B cell (primary cell): Measurements from ENCODE around the gene FBXO42. TPM values are rescaled to one million over a fixed set of nuclear protein-coding genes. Genes with fewer than 3 reads are reported as not detected.
A peak's percentile ranks its signal among the peaks of the same experiment; 100 is the strongest.

Experiments
- ATAC-seq: fragments of 200-7000 bp; cut with Tn5 transposase; one replicate; pipeline ENCODE4 v1.10.0; 2021; ENCODE audit warnings: low read depth, mild to moderate bottlenecking, moderate number of reproducible peaks, moderate library complexity
- CTCF ChIA-PET: fragments of 350-600 bp; sonication (Branson Sonifier 250); formaldehyde crosslinking; loops from one replicate; lab custom pipeline; 2021; ENCODE audit warnings: antibody characterized with exemption, inconsistent platforms; lab: Charles Lee
- POLR2A ChIA-PET: fragments of 350-600 bp; sonication (Branson Sonifier 250); formaldehyde crosslinking; loops from one replicate; lab custom pipeline; 2021; ENCODE audit warnings: antibody characterized with exemption; lab: Charles Lee
- DNase-seq: peaks from one replicate; pipeline ENCODE4 v3.0.0; 2013
- H2AFZ ChIP-seq: 2 replicates; pipeline ENCODE4 v1.6.1; 2012; ENCODE audit warnings: mild to moderate bottlenecking, low read depth, low read length; ENCODE audit not compliant: insufficient read depth, poor library complexity, severe bottlenecking
- H3K27ac ChIP-seq, 2 donors: 1 replicate in 1 of 2; 2 replicates in 1 of 2; pipeline ENCODE4 v1.5.1; 2012 to 2013; ENCODE audit warnings: low read length in 2 of 2, mild to moderate bottlenecking in 2 of 2, moderate library complexity in 1 of 2
- H3K27me3 ChIP-seq, 4 experiments: fragments of 200-600 bp in 1 of 4; sonication (generic) in 1 of 4; replicated peaks in 1 of 4; 1 replicate in 2 of 4; 2 replicates in 2 of 4; pipeline versions ENCODE4 v1.6.1 to v1.7.0; 2013 to 2016; ENCODE audit warnings: low read length in 3 of 4, mild to moderate bottlenecking in 2 of 4, mixed read lengths in 1 of 4, moderate library complexity in 1 of 4; ENCODE audit not compliant: insufficient read depth in 4 of 4, control insufficient read depth in 3 of 4; ENCODE audit errors: control extremely low read depth in 1 of 4
- H3K36me3 ChIP-seq, 2 experiments: replicated peaks in 1 of 2; 1 replicate in 1 of 2; 2 replicates in 1 of 2; pipeline versions ENCODE4 v1.6.1 to v1.7.1; 2013; ENCODE audit warnings: low read length in 1 of 2; ENCODE audit not compliant: insufficient read depth in 2 of 2, control insufficient read depth in 1 of 2; ENCODE audit errors: control extremely low read depth in 1 of 2, extremely low read depth in 1 of 2
- H3K4me1 ChIP-seq, 2 donors: fragments of 200-600 bp in 1 of 2; sonication (generic) in 1 of 2; 1 replicate in 1 of 2; 2 replicates in 1 of 2; pipeline versions ENCODE4 v1.5.1 to v1.6.1; 2013 to 2017; ENCODE audit warnings: low read length in 2 of 2; ENCODE audit not compliant: control insufficient read depth in 2 of 2, insufficient read depth in 2 of 2
- H3K4me2 ChIP-seq: replicated peaks from 2 replicates; pipeline ENCODE3; 2012; ENCODE audit warnings: mild to moderate bottlenecking, low read depth, low read length; ENCODE audit not compliant: poor library complexity, severe bottlenecking
- H3K4me3 ChIP-seq, 5 experiments: fragments of 200-600 bp in 1 of 5; sonication (generic) in 1 of 5; 1 replicate in 3 of 5; 2 replicates in 2 of 5; pipeline versions ENCODE4 v1.5.1 to v1.7.0; 2011 to 2016; ENCODE audit warnings: low read length in 4 of 5, mild to moderate bottlenecking in 4 of 5, low read depth in 2 of 5, control low read depth in 1 of 5, moderate library complexity in 1 of 5; ENCODE audit not compliant: insufficient read depth in 1 of 5; ENCODE audit errors: control extremely low read depth in 1 of 5, extremely low read depth in 1 of 5
- H3K79me2 ChIP-seq: fragments of 200-600 bp; sonication (generic); one replicate; pipeline ENCODE4 v1.6.0; 2016; ENCODE audit warnings: low read length; ENCODE audit not compliant: control insufficient read depth, insufficient read depth
- H3K9ac ChIP-seq: fragments of 200-600 bp; sonication (generic); 2 replicates; pipeline ENCODE4 v1.6.1; 2017; ENCODE audit warnings: mild to moderate bottlenecking, low read length, moderate library complexity
- H3K9me3 ChIP-seq, 3 donors: one replicate each; pipeline versions ENCODE4 v1.6.1 to v1.7.1; 2013; ENCODE audit warnings: low read length in 2 of 3; ENCODE audit not compliant: control insufficient read depth in 2 of 3, insufficient read depth in 1 of 3; ENCODE audit errors: control extremely low read depth in 1 of 3
- H4K20me1 ChIP-seq: 2 replicates; pipeline ENCODE4 v1.6.0; 2012; ENCODE audit warnings: mild to moderate bottlenecking, low read length; ENCODE audit not compliant: insufficient read depth, control insufficient read depth, poor library complexity, severe bottlenecking
- H3K27ac Mint-ChIP-seq: one replicate; pipeline ENCODE4 v1.8.0; 2021; ENCODE audit warnings: mixed read lengths
- H3K27me3 Mint-ChIP-seq: one replicate; pipeline ENCODE4 v1.8.0; 2021; ENCODE audit warnings: mixed read lengths
- H3K4me1 Mint-ChIP-seq: one replicate; pipeline ENCODE4 v1.8.0; 2021; ENCODE audit warnings: mixed read lengths
- H3K4me3 Mint-ChIP-seq: one replicate; pipeline ENCODE4 v1.8.0; 2021; ENCODE audit warnings: mixed read lengths
- H3K9me3 Mint-ChIP-seq: one replicate; pipeline ENCODE4 v1.8.0; 2022; ENCODE audit warnings: mixed read lengths; ENCODE audit not compliant: insufficient read depth
- EZH2 ChIP-seq: IDR thresholded peaks from 2 replicates; pipeline ENCODE4 v1.6.1; 2012; ENCODE audit warnings: borderline replicate concordance, low read depth, mild to moderate bottlenecking, moderate library complexity, low read length; ENCODE audit not compliant: insufficient read depth, poor library complexity, severe bottlenecking
- WGBS: methylation state at CpG from one replicate; pipeline ENCODE4 v1.1.5; 2013; ENCODE audit warnings: missing lambda C conversion rate; ENCODE audit not compliant: insufficient coverage; 5-methylcytosine and 5-hydroxymethylcytosine counted together
- intact Hi-C: fragments of 100-400 bp; cut with micrococcal nuclease; formaldehyde crosslinking; loops from one replicate; pipeline ENCODE4 v1.10.0; 2022
- polyA plus RNA-seq: library from polyadenylated mRNA; depleted of rRNA; stranded (reverse); fragments of >200 nt; gene quantifications from 2 replicates; pipeline ENCODE4 v1.2.3, GENCODE V29; 2012
- total RNA-seq, 2 donors: library from RNA; stranded (reverse); fragments of 120-200 nt in 1 of 2; gene quantifications; 1 replicate in 1 of 2; 2 replicates in 1 of 2; pipeline versions ENCODE4 v1.2.3 to v1.2.4, GENCODE V29; 2013 to 2022
- TF ChIP-seq, protein P1 (sequence below): fragments of 200-600 bp; IDR thresholded peaks from one replicate; pipeline ENCODE4 v1.8.0; 2022; ENCODE audit warnings: antibody characterized with exemption, mild to moderate bottlenecking

Gene FBXO42
- total and polyA plus RNA-seq, 2 donors (not counting 1 experiment from before 2014, with no cell fraction given) = 17.2 to 33.1 TPM

DNA sequence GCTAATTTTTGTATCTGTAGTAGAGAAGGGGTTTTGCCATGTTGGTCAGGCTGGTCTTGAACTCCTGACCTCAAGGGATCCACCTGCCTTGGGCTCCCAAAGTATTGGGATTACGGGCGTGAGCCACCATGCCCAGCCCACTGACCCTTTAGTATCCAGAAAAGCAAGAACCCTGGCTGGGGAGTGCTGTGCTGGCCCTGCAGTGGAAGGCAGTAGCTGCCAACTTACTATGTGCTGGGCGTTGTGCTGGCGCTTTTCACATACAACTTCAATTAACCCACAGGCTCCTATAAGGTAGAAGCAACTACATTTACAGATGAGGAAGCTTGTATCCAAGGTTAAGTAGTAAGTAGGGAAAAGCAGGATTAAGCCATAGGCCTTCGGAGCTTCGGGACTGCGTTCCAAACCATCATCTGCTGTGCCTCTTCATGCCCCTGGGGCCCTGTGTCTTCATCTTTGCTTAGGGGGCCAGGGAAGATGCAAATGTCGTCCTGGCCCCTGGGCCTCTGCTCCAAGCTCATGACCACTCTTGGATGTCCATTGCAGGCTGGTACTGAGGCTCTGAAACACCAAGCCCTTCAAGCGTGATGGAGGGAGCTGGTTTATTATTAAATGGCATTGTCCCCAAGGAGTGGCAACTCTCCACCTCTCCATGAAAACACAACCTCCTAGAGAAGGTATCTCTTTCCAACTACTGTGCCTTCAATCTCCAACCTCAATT lies 106.6 kb downstream of the FBXO42 start:
- no peak overlapping the region for H3K27ac Mint-ChIP-seq
- H2AFZ ChIP-seq = no peak overlapping the region
- WGBS = 98% methylated on average over 6 of the region's 9 CpGs
- H3K4me3 Mint-ChIP-seq = no peak overlapping the region
- CTCF ChIA-PET = interaction anchor here (0.6 to 5.5 kb wide), 12 partner anchors 9 to 175 kb away, joined by 3 to 93 read pairs (median 6); partner anchors contain the start of gene FAM131C
- POLR2A ChIA-PET = no interaction called here
- ATAC-seq (no peak), DNase-seq (no peak)
- H3K4me1 ChIP-seq = peaks cover 14 to 17% of the 10 kb centered on the region in 2 donors
- H3K79me2 ChIP-seq = no peaks in the 10 kb centered on the region
- no peaks in the 10 kb centered on the region for H3K27me3 Mint-ChIP-seq
- no peak overlapping the region for H3K27ac ChIP-seq
- peaks cover 0 to 9% of the 10 kb centered on the region in 2 experiments for H3K36me3 ChIP-seq
- H4K20me1 ChIP-seq = no peaks in the 10 kb centered on the region
- H3K27me3 ChIP-seq = no peaks in the 10 kb centered on the region
- no peaks in the 10 kb centered on the region for H3K9me3 ChIP-seq
- intact Hi-C loops = loop anchor here (2.0 kb wide), 1 partner anchor 39 kb away; no protein-coding TSS in a partner anchor
- H3K4me3 ChIP-seq = no peak overlapping the region
- no peak overlapping the region for H3K4me2 ChIP-seq
- TF ChIP-seq, protein P1, sequence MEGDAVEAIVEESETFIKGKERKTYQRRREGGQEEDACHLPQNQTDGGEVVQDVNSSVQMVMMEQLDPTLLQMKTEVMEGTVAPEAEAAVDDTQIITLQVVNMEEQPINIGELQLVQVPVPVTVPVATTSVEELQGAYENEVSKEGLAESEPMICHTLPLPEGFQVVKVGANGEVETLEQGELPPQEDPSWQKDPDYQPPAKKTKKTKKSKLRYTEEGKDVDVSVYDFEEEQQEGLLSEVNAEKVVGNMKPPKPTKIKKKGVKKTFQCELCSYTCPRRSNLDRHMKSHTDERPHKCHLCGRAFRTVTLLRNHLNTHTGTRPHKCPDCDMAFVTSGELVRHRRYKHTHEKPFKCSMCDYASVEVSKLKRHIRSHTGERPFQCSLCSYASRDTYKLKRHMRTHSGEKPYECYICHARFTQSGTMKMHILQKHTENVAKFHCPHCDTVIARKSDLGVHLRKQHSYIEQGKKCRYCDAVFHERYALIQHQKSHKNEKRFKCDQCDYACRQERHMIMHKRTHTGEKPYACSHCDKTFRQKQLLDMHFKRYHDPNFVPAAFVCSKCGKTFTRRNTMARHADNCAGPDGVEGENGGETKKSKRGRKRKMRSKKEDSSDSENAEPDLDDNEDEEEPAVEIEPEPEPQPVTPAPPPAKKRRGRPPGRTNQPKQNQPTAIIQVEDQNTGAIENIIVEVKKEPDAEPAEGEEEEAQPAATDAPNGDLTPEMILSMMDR = no peak
- TF ChIP-seq EZH2 = no peak
- H3K9ac ChIP-seq = no peak overlapping the region
- no peaks in the 10 kb centered on the region for H3K9me3 Mint-ChIP-seq
- peaks cover 21% of the 10 kb centered on the region for H3K4me1 Mint-ChIP-seq

DNA sequence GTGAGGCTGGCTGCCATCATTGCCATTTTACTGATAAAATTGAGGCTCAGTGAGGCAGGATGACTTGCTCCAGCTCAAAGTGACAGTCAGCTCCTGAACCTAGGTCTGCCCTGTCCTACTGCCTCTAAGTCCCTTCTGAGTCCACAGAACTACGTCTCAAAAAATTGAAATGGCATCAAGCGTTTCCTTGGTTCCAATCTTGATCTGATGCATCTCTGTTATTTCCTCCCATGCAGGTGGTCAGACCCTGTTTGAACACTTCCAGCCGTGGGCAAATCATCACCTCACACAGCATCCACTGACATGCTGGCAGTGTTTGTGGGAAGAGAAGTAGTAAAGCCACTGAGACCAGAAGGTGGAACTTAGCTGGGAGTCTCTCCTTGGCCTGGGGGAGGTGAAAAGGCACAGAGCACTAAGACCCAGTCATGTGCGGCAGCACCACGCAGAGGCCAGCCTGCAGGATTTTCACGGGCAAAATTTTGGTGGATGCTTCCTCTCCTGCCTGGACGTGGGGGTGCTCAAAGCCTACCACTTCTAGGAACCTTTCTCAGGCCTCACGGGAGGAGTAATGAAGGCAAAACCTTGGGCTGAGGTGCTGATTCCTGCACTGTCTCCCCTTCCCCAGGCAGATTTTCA lies 107.5 kb downstream of the FBXO42 start:
- Mint-ChIP-seq H3K9me3 (no peaks in the 10 kb centered on the region), H3K27ac (no peak overlapping the region), H3K4me3 (no peak overlapping the region), H3K27me3 (no peaks in the 10 kb centered on the region), H3K4me1 (peaks cover 18% of the 10 kb centered on the region)
- Histone ChIP-seq H2AFZ (no peak overlapping the region), H4K20me1 (no peaks in the 10 kb centered on the region), H3K4me3 (no peak overlapping the region), H3K9ac (no peak overlapping the region), H3K79me2 (no peaks in the 10 kb centered on the region), H3K36me3 (peaks cover 0 to 6% of the 10 kb centered on the region in 2 experiments), H3K9me3 (no peaks in the 10 kb centered on the region), H3K27ac (no peak overlapping the region), H3K27me3 (no peaks in the 10 kb centered on the region), H3K4me1 (peaks cover 13 to 14% of the 10 kb centered on the region in 2 donors), H3K4me2 (no peak overlapping the region)
- DNase-seq (no peak), ATAC-seq (no peak)
- POLR2A ChIA-PET = no interaction called here
- intact Hi-C loops = loop anchor here (1.0 to 2.0 kb wide), 4 partner anchors 38 to 165 kb away; no protein-coding TSS in a partner anchor
- TF ChIP-seq, protein P1 = peak; percentile 20
- no peak for TF ChIP-seq EZH2
- 81% methylated on average over 7 of the region's 8 CpGs for WGBS
- CTCF ChIA-PET = interaction anchor here (0.6 to 5.5 kb wide), 18 partner anchors 10 to 174 kb away, joined by 3 to 93 read pairs (median 7); partner anchors contain the start of gene FAM131C
